ENCODE results near the gene THUMPD1. TPM values are rescaled to one million over a fixed set of nuclear protein-coding genes. Genes with fewer than 3 reads are reported as not detected.

Gene THUMPD1
- total RNA-seq: 10 to 100 TPM; 13.5 to 26.4 (median 16.5) TPM
- long read RNA-seq, partial matches to known transcripts: 0 of 4 reads
- long read RNA-seq, other reads (novel, unspliced or antisense): 3 of 4 reads

GRCh38 chr16:20741554-20742285 is at the start of gene THUMPD1:
TSS of gene THUMPD1 (minus strand) at chr16:20741818. CDS start at chr16:20741739, 79 bp downstream.
- 8% methylated on average over 8 of the region's 42 CpGs for WGBS (ENCODE audit: insufficient coverage, low coverage, low lambda C conversion rate, missing lambda C conversion rate)
- intact Hi-C loops (cut with DNase I): no loop called here
- TF ChIP-seq POLR2A (IDR thresholded peaks at IDR 0.05): peak; percentile 74
- peak in 1 of 4 donors; percentile 11 for TF ChIP-seq CTCF (IDR thresholded peaks at IDR 0.05)
- Histone ChIP-seq H3K27ac (peak within 1 kb of the TSS; percentile 87 to 95 (median 92)), H3K9me3 (no peaks in the 10 kb centered on the region), H3K4me1 (peaks cover 0 to 30% (median 4%) of the 10 kb centered on the region in 4 donors), H3K27me3 (no peaks in the 10 kb centered on the region), H3K4me3 (peak within 1 kb of the TSS; percentile 79 to 95 (median 91)), H3K36me3 (peaks cover 0 to 22% (median 6%) of the 10 kb centered on the region in 4 donors)
- DNase-seq: peak; percentile 96 to 98 (median 98)
- ATAC-seq: peak; percentile 91 to 96 (median 96)

- TF ChIP-seq POLR2A (IDR thresholded peaks at IDR 0.05): no peak
- DNase-seq (no peak), ATAC-seq (no peak)
- Histone ChIP-seq H3K27ac (no peak overlapping the region), H3K4me3 (no peak overlapping the region), H3K9me3 (no peaks in the 10 kb centered on the region), H3K4me1 (no peaks in the 10 kb centered on the region), H3K27me3 (no peaks in the 10 kb centered on the region), H3K36me3 (peaks cover 0 to 18% (median 0%) of the 10 kb centered on the region in 4 donors)
- intact Hi-C loops (cut with DNase I): no loop called here
These were observed 47.5 kb upstream of the THUMPD1 start for GRCh38 chr16:20789130-20789529.

- ATAC-seq (no peak), DNase-seq (no peak)
- intact Hi-C loops (cut with DNase I): no loop called here
- Histone ChIP-seq H3K27ac (no peak overlapping the region), H3K27me3 (no peaks in the 10 kb centered on the region), H3K4me3 (no peak overlapping the region), H3K36me3 (peaks cover 0 to 44% (median 5%) of the 10 kb centered on the region in 4 donors), H3K4me1 (no peaks in the 10 kb centered on the region), H3K9me3 (no peaks in the 10 kb centered on the region)
- TF ChIP-seq POLR2A (IDR thresholded peaks at IDR 0.05): no peak
- TF ChIP-seq CTCF (IDR thresholded peaks at IDR 0.05): no peak
These were observed 42.6 kb upstream of the THUMPD1 start for GRCh38 chr16:20784204-20784603.

- intact Hi-C loops (cut with DNase I): no loop called here
- H3K9me3 ChIP-seq: no peaks in the 10 kb centered on the region
- TF ChIP-seq CTCF (IDR thresholded peaks at IDR 0.05): no peak
- TF ChIP-seq POLR2A (IDR thresholded peaks at IDR 0.05): no peak
- DNase-seq: no peak
- H3K4me3 ChIP-seq: no peak overlapping the region
- no peaks in the 10 kb centered on the region for H3K4me1 ChIP-seq
- H3K27me3 ChIP-seq: no peaks in the 10 kb centered on the region
- no peak overlapping the region for H3K27ac ChIP-seq
- ATAC-seq: no peak
- H3K36me3 ChIP-seq: peaks cover 0 to 60% (median 7%) of the 10 kb centered on the region in 4 donors
- 100% methylated on average over 2 of the region's 2 CpGs for WGBS (ENCODE audit: insufficient coverage, low coverage, low lambda C conversion rate, missing lambda C conversion rate)
These were observed 40.9 kb upstream of the THUMPD1 start for GRCh38 chr16:20782470-20782869.

GRCh38 chr16:20781697-20782096 is 40.1 kb upstream of the THUMPD1 start:
- no peak for TF ChIP-seq POLR2A (IDR thresholded peaks at IDR 0.05)
- no peak for TF ChIP-seq CTCF (IDR thresholded peaks at IDR 0.05)
- intact Hi-C loops (cut with DNase I): no loop called here
- no peaks in the 10 kb centered on the region for H3K27me3 ChIP-seq
- no peak overlapping the region for H3K27ac ChIP-seq
- H3K36me3 ChIP-seq: peaks cover 0 to 61% (median 10%) of the 10 kb centered on the region in 4 donors
- ATAC-seq: no peak
- no peak for DNase-seq
- no peaks in the 10 kb centered on the region for H3K4me1 ChIP-seq
- no peaks in the 10 kb centered on the region for H3K9me3 ChIP-seq
- WGBS (ENCODE audit: insufficient coverage, low coverage, low lambda C conversion rate, missing lambda C conversion rate): 69% methylated on average over 1 of the region's 1 CpG
- H3K4me3 ChIP-seq: no peak overlapping the region
